HCT116 (cell line): Measurements from ENCODE around the gene DCAF17. TPM values are rescaled to one million over a fixed set of nuclear protein-coding genes. Genes with fewer than 3 reads are reported as not detected.
"Not testable (repeated sequence)": the region's sequence is repeated elsewhere in the genome, so short reads cannot be mapped to it uniquely, and the experiment has no call there.

Source experiments
- ATAC-seq: fragments of 200-7000 bp; cut with Tn5 transposase; 2 replicates; pipeline ENCODE4 v1.9.1; 2020; ENCODE audit warnings: mild to moderate bottlenecking, moderate library complexity
- BruUV-seq: library from RNA; stranded (reverse); fragments of 400-500 nt; replicated peaks from 2 replicates; lab custom pipeline; 2021; lab: Mats Ljungman, UMichigan
- CTCF ChIA-PET: fragments of 300-600 bp; sonication (Branson Sonifier 250); formaldehyde crosslinking; loops from one replicate; lab custom pipeline; 2021; ENCODE audit warnings: antibody characterized with exemption; lab: Charles Lee
- POLR2A ChIA-PET: fragments of 300-600, 350-600 bp; sonication (Branson Sonifier 250); formaldehyde crosslinking; loops from one replicate; lab custom pipeline; 2021; ENCODE audit warnings: antibody characterized with exemption; lab: Charles Lee
- RAD21 ChIA-PET, 2 experiments: fragments of 300-600 bp; sonication (Branson Sonifier 250); formaldehyde crosslinking; loops; one replicate each; lab custom pipeline; 2023; ENCODE audit warnings: low total read pairs in 2 of 2; ENCODE audit not compliant: uncharacterized antibody in 2 of 2, unreplicated experiment in 2 of 2, low non-redundant PET in 1 of 2; lab: Charles Lee
- DNase-seq: peaks from one replicate; pipeline ENCODE4 v3.0.0-alpha.2; 2010; ENCODE audit warnings: low read depth, low spot score
- H2AFZ ChIP-seq: fragments of 200-600 bp; shearing (Covaris generic), sonication (generic); 2 replicates; pipeline ENCODE4 v1.6.1; 2017; ENCODE audit warnings: low read depth, mixed run types, mixed read lengths, antibody characterized with exemption, low read length; ENCODE audit not compliant: poor library complexity, severe bottlenecking
- H3K27ac ChIP-seq: 2 replicates; pipeline ENCODE4 v1.5.1; 2012; ENCODE audit warnings: low read depth, low read length
- H3K27me3 ChIP-seq: fragments of 200-600 bp; sonication (generic); 2 replicates; pipeline ENCODE4 v1.6.1; 2016; ENCODE audit warnings: mixed run types, low read length, mixed read lengths; ENCODE audit not compliant: insufficient read depth
- H3K36me3 ChIP-seq, 2 experiments: fragments of 200-500 bp in 1 of 2; fragments of 200-600 bp in 1 of 2; sonication (Bioruptor generic) in 1 of 2; sonication (generic) in 1 of 2; 2 replicates each; pipeline versions ENCODE4 v1.5.1 to v1.6.1; 2014 to 2016; ENCODE audit warnings: low read length in 2 of 2, inconsistent platforms in 1 of 2, mixed read lengths in 1 of 2, mixed run types in 1 of 2; ENCODE audit not compliant: insufficient read depth in 2 of 2, control insufficient read depth in 1 of 2
- H3K4me1 ChIP-seq, 2 experiments: fragments of 200-600 bp in 1 of 2; sonication (generic) in 1 of 2; 2 replicates each; pipeline versions ENCODE4 v1.5.1 to v1.6.1; 2012 to 2017; ENCODE audit warnings: low read length in 2 of 2, inconsistent platforms in 1 of 2, mild to moderate bottlenecking in 1 of 2, mixed read lengths in 1 of 2, mixed run types in 1 of 2, moderate library complexity in 1 of 2; ENCODE audit not compliant: insufficient read depth in 2 of 2, control insufficient read depth in 1 of 2
- H3K4me2 ChIP-seq: fragments of 200-600 bp; sonication (generic); 2 replicates; pipeline ENCODE4 v1.6.1; 2017; ENCODE audit warnings: mixed run types, low read length, mixed read lengths
- H3K4me3 ChIP-seq, 2 experiments: fragments of 200-600 bp in 1 of 2; sonication (generic) in 1 of 2; replicated peaks in 1 of 2; 2 replicates each; pipeline ENCODE4 v1.5.1; 2011 to 2016; ENCODE audit warnings: low read length in 2 of 2, control low read depth in 1 of 2, low read depth in 1 of 2, mild to moderate bottlenecking in 1 of 2, mixed read lengths in 1 of 2, mixed run types in 1 of 2
- H3K79me2 ChIP-seq: fragments of 200-600 bp; sonication (generic); 2 replicates; pipeline ENCODE4 v1.6.1; 2017; ENCODE audit warnings: mild to moderate bottlenecking, mixed run types, low read length, moderate library complexity, mixed read lengths; ENCODE audit not compliant: insufficient read depth
- H3K9ac ChIP-seq: fragments of 200-600 bp; sonication (generic); 2 replicates; pipeline ENCODE4 v1.6.1; 2016; ENCODE audit warnings: low read length, mixed read lengths
- H3K9me2 ChIP-seq: fragments of 200-600 bp; sonication (generic), shearing (Covaris generic); 2 replicates; pipeline ENCODE4 v1.6.1; 2017; ENCODE audit warnings: mixed run types, mild to moderate bottlenecking, moderate library complexity; ENCODE audit not compliant: insufficient read depth
- H3K9me3 ChIP-seq, 2 experiments: fragments of 200-500 bp in 1 of 2; fragments of 200-600 bp in 1 of 2; sonication (Bioruptor generic) in 1 of 2; sonication (generic) in 1 of 2; 2 replicates each; pipeline ENCODE4 v1.6.1; 2014 to 2017; ENCODE audit warnings: low read length in 2 of 2, mixed read lengths in 2 of 2, inconsistent platforms in 1 of 2, low read depth in 1 of 2, mild to moderate bottlenecking in 1 of 2, mixed run types in 1 of 2, moderate library complexity in 1 of 2; ENCODE audit not compliant: control insufficient read depth in 1 of 2, insufficient read depth in 1 of 2
- H4K20me1 ChIP-seq: fragments of 200-600 bp; sonication (generic), shearing (Covaris generic); 2 replicates; pipeline ENCODE4 v1.6.1; 2017; ENCODE audit warnings: mixed run types, mild to moderate bottlenecking, moderate library complexity; ENCODE audit not compliant: insufficient read depth
- CBX3 ChIP-seq: IDR thresholded peaks from 2 replicates; pipeline ENCODE4 v1.6.1; 2012; ENCODE audit warnings: low read depth
- CEBPB ChIP-seq: IDR thresholded peaks from 2 replicates; pipeline ENCODE4 v1.6.1; 2012; ENCODE audit warnings: low read depth
- CTCF ChIP-seq, 3 experiments: fragments of 200-600 bp in 1 of 3; sonication (generic) in 1 of 3; IDR thresholded peaks in 2 of 3; conservative IDR thresholded peaks in 1 of 3; 2 replicates each; pipeline ENCODE4 v1.5.1; 2012 to 2017; ENCODE audit warnings: low read depth in 2 of 3, low read length in 2 of 3, antibody characterized with exemption in 1 of 3, borderline replicate concordance in 1 of 3, control low read depth in 1 of 3, mild to moderate bottlenecking in 1 of 3, mixed read lengths in 1 of 3, mixed run types in 1 of 3, moderate library complexity in 1 of 3; ENCODE audit not compliant: insufficient read depth in 1 of 3
- EGR1 ChIP-seq: IDR thresholded peaks from 2 replicates; pipeline ENCODE4 v1.6.1; 2012; ENCODE audit warnings: low read depth
- JUND ChIP-seq: IDR thresholded peaks from 2 replicates; pipeline ENCODE4 v1.6.1; 2012
- POLR2A ChIP-seq: IDR thresholded peaks from 2 replicates; pipeline ENCODE4 v1.7.0; 2011; ENCODE audit warnings: borderline replicate concordance; ENCODE audit not compliant: insufficient read depth, insufficient read length; ENCODE audit errors: extremely low read depth
- POLR2AphosphoS5 ChIP-seq: IDR thresholded peaks from 2 replicates; pipeline ENCODE4 v1.6.1; 2011; ENCODE audit warnings: mild to moderate bottlenecking, low read depth, low read length, moderate library complexity
- REST ChIP-seq: IDR thresholded peaks from 2 replicates; pipeline ENCODE4 v1.6.1; 2012; ENCODE audit warnings: low read depth
- ZFX ChIP-seq: fragments of 450-650 bp; IDR thresholded peaks from 2 replicates; pipeline ENCODE4 v1.6.1; 2017
- ZNF274 ChIP-seq: fragments of 200-500 bp; sonication (Bioruptor generic); IDR thresholded peaks from 2 replicates; pipeline ENCODE4 v1.6.1; 2014; ENCODE audit warnings: mild to moderate bottlenecking, low read depth, low read length, inconsistent platforms
- intact Hi-C: fragments of 100-400 bp; cut with micrococcal nuclease; formaldehyde crosslinking; loops from 2 replicates; pipeline ENCODE4 v1.10.0; 2022
- total RNA-seq: library from RNA; stranded (reverse); gene quantifications from one replicate; pipeline ENCODE4 v1.2.1, GENCODE V29; 2021; ENCODE audit not compliant: unreplicated experiment

Gene DCAF17
- total RNA-seq, 1 experiment from 2014 or later, result 17.7 TPM

GRCh38 chr2:171412571-171413175 lies 21.4 kb upstream of the DCAF17 start:
- BruUV-seq, result no TSS peak
- RAD21 ChIA-PET, result no interaction called here
- Histone ChIP-seq H3K36me3 (no peaks in the 10 kb centered on the region), H3K9ac (no peak overlapping the region), H2AFZ (no peak overlapping the region), H3K27ac (no peak overlapping the region), H3K9me2 (no peaks in the 10 kb centered on the region), H4K20me1 (peaks cover 8% of the 10 kb centered on the region; the same call in 1 of the 2 replicates), H3K4me3 (no peak overlapping the region), H3K27me3 (no peaks in the 10 kb centered on the region), H3K4me1 (no peaks in the 10 kb centered on the region; a peak in 1 of 4 replicates)
- intact Hi-C loops, result no loop called here
- POLR2A ChIA-PET, result no interaction called here
- TF ChIP-seq CBX3, result no peak
- TF ChIP-seq EGR1, result no peak
- no peak for TF ChIP-seq POLR2AphosphoS5
- TF ChIP-seq REST, result no peak
- TF ChIP-seq JUND, result no peak
- TF ChIP-seq CTCF (IDR thresholded peaks at IDR 0.05 in 2 of 3, conservative IDR thresholded peaks at IDR 0.05 in 1 of 3; ENCODE audit: borderline replicate concordance in 1 of 3, insufficient read depth in 1 of 3, low read depth in 2 of 3, low read length in 2 of 3), result no peak
- no peak for TF ChIP-seq ZNF274
- no peak for TF ChIP-seq CEBPB
- no peak for TF ChIP-seq ZFX
- no peak for TF ChIP-seq POLR2A
- TF ChIP-seq, all 23 proteins: peak for 0
- Histone ChIP-seq H3K79me2 (peaks cover 77% of the 10 kb centered on the region), H3K4me2 (no peak overlapping the region), H3K9me3 (no peaks in the 10 kb centered on the region)
- DNase-seq (no peak), ATAC-seq (no peak)
- CTCF ChIA-PET, result no interaction called here

GRCh38 chr2:171414645-171415044 lies 19.4 kb upstream of the DCAF17 start:
- CTCF ChIA-PET, result interaction anchor here (1.1 kb wide), 1 partner anchor 442 kb away, joined by 4 read pairs; no protein-coding TSS in a partner anchor
- H3K27ac ChIP-seq, RAD21 ChIA-PET, H3K9ac ChIP-seq, H3K4me3 ChIP-seq, POLR2A ChIA-PET, H3K9me3 ChIP-seq, BruUV-seq, H3K27me3 ChIP-seq, H4K20me1 ChIP-seq, intact Hi-C loops, H2AFZ ChIP-seq, ATAC-seq, H3K4me1 ChIP-seq, DNase-seq, H3K9me2 ChIP-seq, H3K36me3 ChIP-seq, H3K4me2 ChIP-seq: not testable (repeated sequence)
- peaks cover 75% of the 10 kb centered on the region for H3K79me2 ChIP-seq
